Stomach (tissue), 9 donors: ENCODE measurements around the gene PRMT1. TPM values are rescaled to one million over a fixed set of nuclear protein-coding genes. Genes with fewer than 3 reads are reported as not detected.
A peak's percentile ranks its signal among the peaks of the same experiment; 100 is the strongest.

Experiments
- DNase-seq, 2 donors: peaks; one replicate each; pipeline versions ENCODE4 v3.0.0 to v3.0.0-alpha.2; 2013 to 2019
- H3K27ac ChIP-seq, 5 donors: fragments of 200-600 bp in 4 of 5; sonication (generic) in 4 of 5; one replicate each; pipeline ENCODE4 v1.5.1; 2013 to 2019; ENCODE audit warnings: mild to moderate bottlenecking in 1 of 5, moderate library complexity in 1 of 5
- H3K27me3 ChIP-seq, 3 donors: fragments of 200-600 bp; sonication (generic); one replicate each; pipeline ENCODE4 v1.5.1; 2017 to 2019; ENCODE audit warnings: mixed run types in 1 of 3
- H3K36me3 ChIP-seq, 4 donors: fragments of 200-600 bp; sonication (generic); 1 replicate in 3 of 4; 2 replicates in 1 of 4; pipeline ENCODE4 v1.5.1; 2016 to 2019
- H3K4me1 ChIP-seq, 4 donors: fragments of 200-600 bp; sonication (generic); one replicate each; pipeline ENCODE4 v1.5.1; 2016 to 2019
- H3K4me3 ChIP-seq, 4 donors: fragments of 200-600 bp; sonication (generic) in 3 of 4; one replicate each; pipeline ENCODE4 v1.5.1; 2016 to 2019; ENCODE audit warnings: mild to moderate bottlenecking in 1 of 4
- H3K9me3 ChIP-seq, 4 donors: fragments of 200-600 bp; sonication (generic); one replicate each; pipeline ENCODE4 v1.5.1; 2016 to 2019
- CTCF ChIP-seq, 7 experiments: fragments of 450-650 bp in 4 of 7; fragments of 200-600 bp in 3 of 7; sonication (generic) in 3 of 7; IDR thresholded peaks; one replicate each; pipeline ENCODE4 v1.5.1; 2016 to 2019; ENCODE audit warnings: antibody characterized with exemption in 7 of 7, control low read depth in 2 of 7, mild to moderate bottlenecking in 1 of 7
- EP300 ChIP-seq: sonication (generic); formaldehyde crosslinking; IDR thresholded peaks from one replicate; pipeline ENCODE4 v1.6.1; 2017; ENCODE audit warnings: antibody characterized with exemption
- POLR2A ChIP-seq, 4 donors: fragments of 450-650 bp; IDR thresholded peaks; one replicate each; pipeline ENCODE4 v1.6.1; 2016; ENCODE audit warnings: antibody characterized with exemption in 4 of 4, control low read depth in 2 of 4, mild to moderate bottlenecking in 1 of 4, moderate library complexity in 1 of 4
- POLR2AphosphoS5 ChIP-seq, 3 donors: sonication (generic); formaldehyde crosslinking; IDR thresholded peaks; one replicate each; pipeline ENCODE4 v1.6.1; 2016; ENCODE audit warnings: antibody characterized with exemption in 3 of 3
- WGBS, 5 donors: extraction: QIAGEN DNeasy Blood & Tissue Kit in 3 of 5; methylation state at CpG; one replicate each; pipeline versions ENCODE4 v1.1.5 to v1.1.7; 2013 to 2018; 5-methylcytosine and 5-hydroxymethylcytosine counted together
- intact Hi-C: fragments of 100-400 bp; cut with DNase I; formaldehyde crosslinking; loops from one replicate; pipeline ENCODE4 v1.15.1; 2023; ENCODE audit warnings: low total_unique reads
- polyA plus RNA-seq, 3 donors: library from polyadenylated mRNA; stranded (reverse); fragments of 200-250 nt; gene quantifications; one replicate each; pipeline ENCODE4 v1.2.3, GENCODE V29; 2013
- total RNA-seq, 5 donors: library from RNA; depleted of rRNA; stranded (reverse); fragments of >200 nt; gene quantifications; one replicate each; pipeline versions ENCODE4 v1.1.0 to v1.2.3, GENCODE V29; 2014 to 2016
- donor health status: healthy with polysubstance abuse.
- donor health status: Bipolar disorder and iron deficiency.
- donor health status: healthy.

Gene PRMT1
- total and polyA plus RNA-seq, 8 donors: 53.3 to 131 (median 107) TPM

GRCh38 chr19:49680421-49681351 is 3.6 kb downstream of the PRMT1 start:
- Histone ChIP-seq H3K4me1 (peaks cover 39 to 47% (median 45%) of the 10 kb centered on the region in 4 donors), H3K27ac (peak overlapping the region; percentile 28 to 95 (median 71)), H3K4me3 (peak overlapping the region; percentile 8 to 95 (median 23)), H3K9me3 (no peaks in the 10 kb centered on the region), H3K27me3 (no peaks in the 10 kb centered on the region), H3K36me3 (peaks cover 42 to 59% (median 49%) of the 10 kb centered on the region in 4 donors)
- WGBS, 5 donors: 32 to 42% (median 36%) methylated on average over 32 to 40 of the region's 40 CpGs
- intact Hi-C loops: no loop called here
- DNase-seq: peak; percentile 93 to 98
- TF ChIP-seq CTCF (IDR thresholded peaks at IDR 0.05) (peak in 5 of 7 experiments; percentile 87 to 100 (median 100)), EP300 (no peak), POLR2AphosphoS5 (IDR thresholded peaks at IDR 0.05) (peak in 2 of 3 donors; percentile 27 to 83), POLR2A (IDR thresholded peaks at IDR 0.05) (no peak)

- Histone ChIP-seq H3K27ac (no peak overlapping the region), H3K9me3 (no peaks in the 10 kb centered on the region), H3K4me1 (peaks cover 34 to 41% (median 39%) of the 10 kb centered on the region in 4 donors), H3K4me3 (no peak overlapping the region), H3K27me3 (no peaks in the 10 kb centered on the region), H3K36me3 (peaks cover 53 to 70% (median 60%) of the 10 kb centered on the region in 4 donors)
- TF ChIP-seq CTCF (IDR thresholded peaks at IDR 0.05) (no peak), POLR2A (IDR thresholded peaks at IDR 0.05) (no peak), EP300 (no peak), POLR2AphosphoS5 (IDR thresholded peaks at IDR 0.05) (no peak)
- intact Hi-C loops: no loop called here
- 87 to 90% (median 88%) methylated on average over 19 of the region's 19 CpGs for WGBS, 5 donors
- no peak for DNase-seq
Observed at GRCh38 chr19:49681830-49682229, 4.8 kb downstream of the PRMT1 start.

GRCh38 chr19:49682274-49682673 is 5.2 kb downstream of the PRMT1 start:
- Histone ChIP-seq H3K36me3 (peaks cover 57 to 75% (median 64%) of the 10 kb centered on the region in 4 donors), H3K4me1 (peaks cover 34 to 41% (median 39%) of the 10 kb centered on the region in 4 donors), H3K27ac (no peak overlapping the region), H3K9me3 (no peaks in the 10 kb centered on the region), H3K27me3 (no peaks in the 10 kb centered on the region), H3K4me3 (no peak overlapping the region)
- no peak for DNase-seq
- intact Hi-C loops: no loop called here
- TF ChIP-seq POLR2A (IDR thresholded peaks at IDR 0.05): no peak
- TF ChIP-seq CTCF (IDR thresholded peaks at IDR 0.05): no peak
- no peak for TF ChIP-seq EP300
- TF ChIP-seq POLR2AphosphoS5 (IDR thresholded peaks at IDR 0.05): no peak
- WGBS, 5 donors: 88 to 94% (median 92%) methylated on average over 8 of the region's 8 CpGs

GRCh38 chr19:49683814-49684250 is 6.8 kb downstream of the PRMT1 start:
- Histone ChIP-seq H3K36me3 (peaks cover 59 to 90% (median 77%) of the 10 kb centered on the region in 4 donors), H3K9me3 (no peaks in the 10 kb centered on the region), H3K4me1 (peaks cover 23 to 40% (median 26%) of the 10 kb centered on the region in 4 donors), H3K4me3 (no peak overlapping the region), H3K27me3 (peaks cover 0 to 1% (median 0%) of the 10 kb centered on the region in 3 donors), H3K27ac (no peak overlapping the region)
- WGBS, 5 donors: 91 to 96% (median 95%) methylated on average over 14 to 18 of the region's 18 CpGs
- DNase-seq: no peak
- TF ChIP-seq POLR2AphosphoS5 (IDR thresholded peaks at IDR 0.05): no peak
- TF ChIP-seq EP300: no peak
- TF ChIP-seq POLR2A (IDR thresholded peaks at IDR 0.05): no peak
- no peak for TF ChIP-seq CTCF (IDR thresholded peaks at IDR 0.05)
- intact Hi-C loops: no loop called here
